HCT116 (cell line): Measurements from ENCODE around the gene MRPL37. TPM values are rescaled to one million over a fixed set of nuclear protein-coding genes. Genes with fewer than 3 reads are reported as not detected.

Source experiments
- ATAC-seq: fragments of 200-7000 bp; cut with Tn5 transposase; 2 replicates; pipeline ENCODE4 v1.9.1; 2020; ENCODE audit warnings: mild to moderate bottlenecking, moderate library complexity
- BruUV-seq: library from RNA; stranded (reverse); fragments of 400-500 nt; replicated peaks from 2 replicates; lab custom pipeline; 2021; lab: Mats Ljungman, UMichigan
- CTCF ChIA-PET: fragments of 300-600 bp; sonication (Branson Sonifier 250); formaldehyde crosslinking; loops from one replicate; lab custom pipeline; 2021; ENCODE audit warnings: antibody characterized with exemption; lab: Charles Lee
- POLR2A ChIA-PET: fragments of 300-600, 350-600 bp; sonication (Branson Sonifier 250); formaldehyde crosslinking; loops from one replicate; lab custom pipeline; 2021; ENCODE audit warnings: antibody characterized with exemption; lab: Charles Lee
- RAD21 ChIA-PET, 2 experiments: fragments of 300-600 bp; sonication (Branson Sonifier 250); formaldehyde crosslinking; loops; one replicate each; lab custom pipeline; 2023; ENCODE audit warnings: low total read pairs in 2 of 2; ENCODE audit not compliant: uncharacterized antibody in 2 of 2, unreplicated experiment in 2 of 2, low non-redundant PET in 1 of 2; lab: Charles Lee
- DNase-seq: peaks from one replicate; pipeline ENCODE4 v3.0.0-alpha.2; 2010; ENCODE audit warnings: low read depth, low spot score
- H2AFZ ChIP-seq: fragments of 200-600 bp; shearing (Covaris generic), sonication (generic); 2 replicates; pipeline ENCODE4 v1.6.1; 2017; ENCODE audit warnings: low read depth, mixed run types, mixed read lengths, antibody characterized with exemption, low read length; ENCODE audit not compliant: poor library complexity, severe bottlenecking
- H3K27ac ChIP-seq: 2 replicates; pipeline ENCODE4 v1.5.1; 2012; ENCODE audit warnings: low read depth, low read length
- H3K27me3 ChIP-seq: fragments of 200-600 bp; sonication (generic); 2 replicates; pipeline ENCODE4 v1.6.1; 2016; ENCODE audit warnings: mixed run types, low read length, mixed read lengths; ENCODE audit not compliant: insufficient read depth
- H3K36me3 ChIP-seq, 2 experiments: fragments of 200-500 bp in 1 of 2; fragments of 200-600 bp in 1 of 2; sonication (Bioruptor generic) in 1 of 2; sonication (generic) in 1 of 2; 2 replicates each; pipeline versions ENCODE4 v1.5.1 to v1.6.1; 2014 to 2016; ENCODE audit warnings: low read length in 2 of 2, inconsistent platforms in 1 of 2, mixed read lengths in 1 of 2, mixed run types in 1 of 2; ENCODE audit not compliant: insufficient read depth in 2 of 2, control insufficient read depth in 1 of 2
- H3K4me1 ChIP-seq, 2 experiments: fragments of 200-600 bp in 1 of 2; sonication (generic) in 1 of 2; 2 replicates each; pipeline versions ENCODE4 v1.5.1 to v1.6.1; 2012 to 2017; ENCODE audit warnings: low read length in 2 of 2, inconsistent platforms in 1 of 2, mild to moderate bottlenecking in 1 of 2, mixed read lengths in 1 of 2, mixed run types in 1 of 2, moderate library complexity in 1 of 2; ENCODE audit not compliant: insufficient read depth in 2 of 2, control insufficient read depth in 1 of 2
- H3K4me2 ChIP-seq: fragments of 200-600 bp; sonication (generic); 2 replicates; pipeline ENCODE4 v1.6.1; 2017; ENCODE audit warnings: mixed run types, low read length, mixed read lengths
- H3K4me3 ChIP-seq, 2 experiments: fragments of 200-600 bp in 1 of 2; sonication (generic) in 1 of 2; replicated peaks in 1 of 2; 2 replicates each; pipeline ENCODE4 v1.5.1; 2011 to 2016; ENCODE audit warnings: low read length in 2 of 2, control low read depth in 1 of 2, low read depth in 1 of 2, mild to moderate bottlenecking in 1 of 2, mixed read lengths in 1 of 2, mixed run types in 1 of 2
- H3K79me2 ChIP-seq: fragments of 200-600 bp; sonication (generic); 2 replicates; pipeline ENCODE4 v1.6.1; 2017; ENCODE audit warnings: mild to moderate bottlenecking, mixed run types, low read length, moderate library complexity, mixed read lengths; ENCODE audit not compliant: insufficient read depth
- H3K9ac ChIP-seq: fragments of 200-600 bp; sonication (generic); 2 replicates; pipeline ENCODE4 v1.6.1; 2016; ENCODE audit warnings: low read length, mixed read lengths
- H3K9me2 ChIP-seq: fragments of 200-600 bp; sonication (generic), shearing (Covaris generic); 2 replicates; pipeline ENCODE4 v1.6.1; 2017; ENCODE audit warnings: mixed run types, mild to moderate bottlenecking, moderate library complexity; ENCODE audit not compliant: insufficient read depth
- H3K9me3 ChIP-seq, 2 experiments: fragments of 200-500 bp in 1 of 2; fragments of 200-600 bp in 1 of 2; sonication (Bioruptor generic) in 1 of 2; sonication (generic) in 1 of 2; 2 replicates each; pipeline ENCODE4 v1.6.1; 2014 to 2017; ENCODE audit warnings: low read length in 2 of 2, mixed read lengths in 2 of 2, inconsistent platforms in 1 of 2, low read depth in 1 of 2, mild to moderate bottlenecking in 1 of 2, mixed run types in 1 of 2, moderate library complexity in 1 of 2; ENCODE audit not compliant: control insufficient read depth in 1 of 2, insufficient read depth in 1 of 2
- H4K20me1 ChIP-seq: fragments of 200-600 bp; sonication (generic), shearing (Covaris generic); 2 replicates; pipeline ENCODE4 v1.6.1; 2017; ENCODE audit warnings: mixed run types, mild to moderate bottlenecking, moderate library complexity; ENCODE audit not compliant: insufficient read depth
- ATF3 ChIP-seq: IDR thresholded peaks from 2 replicates; pipeline ENCODE4 v1.6.1; 2012
- CTCF ChIP-seq, 3 experiments: fragments of 200-600 bp in 1 of 3; sonication (generic) in 1 of 3; IDR thresholded peaks in 2 of 3; conservative IDR thresholded peaks in 1 of 3; 2 replicates each; pipeline ENCODE4 v1.5.1; 2012 to 2017; ENCODE audit warnings: low read depth in 2 of 3, low read length in 2 of 3, antibody characterized with exemption in 1 of 3, borderline replicate concordance in 1 of 3, control low read depth in 1 of 3, mild to moderate bottlenecking in 1 of 3, mixed read lengths in 1 of 3, mixed run types in 1 of 3, moderate library complexity in 1 of 3; ENCODE audit not compliant: insufficient read depth in 1 of 3
- ELF1 ChIP-seq: IDR thresholded peaks from 2 replicates; pipeline ENCODE4 v1.6.1; 2012; ENCODE audit warnings: low read depth, borderline replicate concordance
- RAD21 ChIP-seq: IDR thresholded peaks from 2 replicates; pipeline ENCODE4 v1.6.1; 2012; ENCODE audit warnings: low read depth, mild to moderate bottlenecking
- REST ChIP-seq: IDR thresholded peaks from 2 replicates; pipeline ENCODE4 v1.6.1; 2012; ENCODE audit warnings: low read depth
- SP1 ChIP-seq: IDR thresholded peaks from 2 replicates; pipeline ENCODE4 v1.6.1; 2012; ENCODE audit warnings: low read depth
- TCF7L2 ChIP-seq: IDR thresholded peaks from 2 replicates; pipeline ENCODE4 v1.7.0; 2011; ENCODE audit warnings: borderline replicate concordance, inconsistent platforms; ENCODE audit not compliant: insufficient read depth, insufficient read length; ENCODE audit errors: extremely low read depth
- ZFX ChIP-seq: fragments of 450-650 bp; IDR thresholded peaks from 2 replicates; pipeline ENCODE4 v1.6.1; 2017
- ZNF274 ChIP-seq: fragments of 200-500 bp; sonication (Bioruptor generic); IDR thresholded peaks from 2 replicates; pipeline ENCODE4 v1.6.1; 2014; ENCODE audit warnings: mild to moderate bottlenecking, low read depth, low read length, inconsistent platforms
- intact Hi-C: fragments of 100-400 bp; cut with micrococcal nuclease; formaldehyde crosslinking; loops from 2 replicates; pipeline ENCODE4 v1.10.0; 2022
- total RNA-seq: library from RNA; stranded (reverse); gene quantifications from one replicate; pipeline ENCODE4 v1.2.1, GENCODE V29; 2021; ENCODE audit not compliant: unreplicated experiment

MRPL37 gene
- total RNA-seq, 1 experiment from 2014 or later: 132 TPM

DNA sequence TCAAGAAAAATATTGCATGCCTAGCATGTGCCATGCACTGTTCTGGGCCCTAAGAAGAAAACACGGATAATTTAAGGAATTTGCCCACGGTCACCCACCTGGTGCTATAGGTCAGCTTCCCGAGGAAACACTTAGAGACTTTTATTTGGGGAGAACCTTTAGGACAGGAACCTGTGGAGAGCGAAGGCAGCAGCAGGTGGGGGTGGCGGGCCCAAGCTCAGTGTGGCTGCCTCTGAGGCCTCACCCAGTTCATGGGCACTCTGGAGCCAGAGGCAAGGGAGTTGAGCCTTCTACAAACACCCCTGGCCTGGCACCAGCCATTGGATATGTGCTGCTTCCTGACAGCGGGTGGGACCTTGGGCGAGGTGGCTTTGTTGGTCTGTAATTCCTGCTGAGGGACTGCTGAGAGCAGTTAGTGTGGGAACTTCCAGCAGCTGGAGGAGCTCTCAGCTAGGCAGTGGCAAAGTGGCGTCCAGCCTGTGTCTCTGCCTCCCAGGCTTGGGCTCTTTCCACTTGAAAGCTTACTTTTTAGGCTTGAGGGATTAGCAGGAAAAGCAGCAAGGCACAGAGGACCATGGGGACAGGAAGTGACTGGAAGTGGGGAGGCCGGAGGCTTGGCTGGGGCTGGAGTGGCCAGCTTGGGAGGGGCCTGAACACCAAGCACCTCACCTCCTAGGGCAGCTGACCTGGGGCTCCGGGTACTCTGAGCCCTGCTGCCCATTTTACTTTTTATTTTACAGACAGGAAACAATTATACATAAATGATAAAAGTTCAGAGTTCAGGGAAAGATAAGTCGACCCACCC, 19.1 kb downstream of the MRPL37 start:
- ATAC-seq: no peak
- CTCF ChIA-PET: no interaction called here

More for the DNA sequence above, 19.1 kb downstream of the MRPL37 start:
- ChIA-PET POLR2A (interaction anchor here (0.8 kb wide), 1 partner anchor 19 kb away, joined by 3 read pairs; the partner anchor contains the start of genes CYB5RL and MRPL37), RAD21 (no interaction called here)
- no peak for DNase-seq
- no peaks in the 10 kb centered on the region for H3K27me3 ChIP-seq
- peaks cover 4% of the 10 kb centered on the region; the same call in 1 of the 2 replicates for H3K79me2 ChIP-seq
- no peaks in the 10 kb centered on the region for H3K4me1 ChIP-seq
- H3K4me3 ChIP-seq: no peak overlapping the region
- H4K20me1 ChIP-seq: no peaks in the 10 kb centered on the region
- TF ChIP-seq CTCF (IDR thresholded peaks at IDR 0.05 in 2 of 3, conservative IDR thresholded peaks at IDR 0.05 in 1 of 3; ENCODE audit: borderline replicate concordance in 1 of 3, insufficient read depth in 1 of 3, low read depth in 2 of 3, low read length in 2 of 3) (no peak), REST (no peak), ELF1 (no peak), SP1 (no peak), ZNF274 (no peak), TCF7L2 (no peak), ATF3 (no peak), ZFX (no peak), RAD21 (no peak)
- H3K9me2 ChIP-seq: no peaks in the 10 kb centered on the region
- H3K4me2 ChIP-seq: no peak overlapping the region
- no peak overlapping the region for H3K27ac ChIP-seq
- intact Hi-C loops: no loop called here
- no peak overlapping the region for H2AFZ ChIP-seq
- H3K9me3 ChIP-seq: no peaks in the 10 kb centered on the region
- BruUV-seq: no TSS peak
- peaks cover 44 to 45% of the 10 kb centered on the region in 2 experiments for H3K36me3 ChIP-seq
- H3K9ac ChIP-seq: no peak overlapping the region
